ENCODE data around the gene TRAPPC2B. TPM values are rescaled to one million over a fixed set of nuclear protein-coding genes. Genes with fewer than 3 reads are reported as not detected.

TRAPPC2B gene
- total RNA-seq, 2 donors from 2014 or later: 2.6 to 8.6 TPM

DNA sequence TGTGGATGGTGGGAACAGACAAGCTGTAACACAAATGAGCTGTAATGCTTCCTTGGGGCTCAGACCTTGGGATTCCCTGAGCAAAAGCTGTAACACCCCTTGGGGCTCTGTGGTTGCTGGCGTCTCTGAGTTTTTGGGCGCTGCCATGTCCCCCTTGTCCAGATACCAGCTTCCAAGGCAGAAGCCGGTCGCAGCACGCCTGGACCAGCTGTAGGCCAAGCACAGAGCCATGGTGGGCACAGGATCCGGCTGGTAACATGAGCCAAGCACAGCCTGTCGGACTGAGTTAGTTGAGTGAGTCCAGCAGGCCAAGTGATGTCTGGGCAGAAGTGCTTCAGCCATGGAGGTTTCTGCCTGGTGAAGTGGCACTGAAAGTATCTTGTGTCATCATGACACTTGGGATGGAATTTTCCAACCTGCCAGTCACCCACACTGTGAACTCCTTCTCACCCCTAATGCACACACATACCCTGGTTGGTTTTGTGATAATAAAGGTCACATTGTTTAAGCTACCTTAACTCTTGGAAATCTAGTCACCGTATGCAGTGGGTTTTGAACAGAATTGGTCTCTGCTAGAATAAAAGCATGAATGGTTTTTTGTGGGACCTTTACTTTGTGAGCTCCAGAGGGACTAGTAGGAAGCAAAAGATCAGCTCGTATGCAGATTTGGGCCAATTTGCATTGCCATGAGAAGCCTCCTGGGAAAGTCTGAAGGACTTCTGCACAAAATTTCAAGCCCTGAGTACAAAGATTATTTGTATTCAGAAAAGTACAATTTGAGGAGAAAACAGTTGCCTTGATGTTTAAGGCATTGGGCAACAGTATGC, 40.6 kb downstream of the TRAPPC2B start:
- ATAC-seq (no peak), DNase-seq (no peak)
- TF ChIP-seq, protein P1, sequence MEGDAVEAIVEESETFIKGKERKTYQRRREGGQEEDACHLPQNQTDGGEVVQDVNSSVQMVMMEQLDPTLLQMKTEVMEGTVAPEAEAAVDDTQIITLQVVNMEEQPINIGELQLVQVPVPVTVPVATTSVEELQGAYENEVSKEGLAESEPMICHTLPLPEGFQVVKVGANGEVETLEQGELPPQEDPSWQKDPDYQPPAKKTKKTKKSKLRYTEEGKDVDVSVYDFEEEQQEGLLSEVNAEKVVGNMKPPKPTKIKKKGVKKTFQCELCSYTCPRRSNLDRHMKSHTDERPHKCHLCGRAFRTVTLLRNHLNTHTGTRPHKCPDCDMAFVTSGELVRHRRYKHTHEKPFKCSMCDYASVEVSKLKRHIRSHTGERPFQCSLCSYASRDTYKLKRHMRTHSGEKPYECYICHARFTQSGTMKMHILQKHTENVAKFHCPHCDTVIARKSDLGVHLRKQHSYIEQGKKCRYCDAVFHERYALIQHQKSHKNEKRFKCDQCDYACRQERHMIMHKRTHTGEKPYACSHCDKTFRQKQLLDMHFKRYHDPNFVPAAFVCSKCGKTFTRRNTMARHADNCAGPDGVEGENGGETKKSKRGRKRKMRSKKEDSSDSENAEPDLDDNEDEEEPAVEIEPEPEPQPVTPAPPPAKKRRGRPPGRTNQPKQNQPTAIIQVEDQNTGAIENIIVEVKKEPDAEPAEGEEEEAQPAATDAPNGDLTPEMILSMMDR (IDR thresholded peaks at IDR 0.05): no peak
- no peak for TF ChIP-seq POLR2A (IDR thresholded peaks at IDR 0.05)
- Histone ChIP-seq H3K4me3 (no peak overlapping the region), H3K4me1 (no peaks in the 10 kb centered on the region), H3K9me3 (peaks cover 0 to 31% (median 0%) of the 10 kb centered on the region in 3 donors), H3K36me3 (replicated peaks in 1 of 2; ENCODE audit: insufficient read depth in 1 of 2, low read depth in 2 of 2) (peaks cover 0 to 2% of the 10 kb centered on the region in 2 donors), H3K27me3 (no peaks in the 10 kb centered on the region), H3K27ac (no peak overlapping the region)
- intact Hi-C loops (cut with DNase I): no loop called here
- 72 to 86% methylated on average over 3 to 8 of the region's 9 CpGs for WGBS, 2 donors

DNA sequence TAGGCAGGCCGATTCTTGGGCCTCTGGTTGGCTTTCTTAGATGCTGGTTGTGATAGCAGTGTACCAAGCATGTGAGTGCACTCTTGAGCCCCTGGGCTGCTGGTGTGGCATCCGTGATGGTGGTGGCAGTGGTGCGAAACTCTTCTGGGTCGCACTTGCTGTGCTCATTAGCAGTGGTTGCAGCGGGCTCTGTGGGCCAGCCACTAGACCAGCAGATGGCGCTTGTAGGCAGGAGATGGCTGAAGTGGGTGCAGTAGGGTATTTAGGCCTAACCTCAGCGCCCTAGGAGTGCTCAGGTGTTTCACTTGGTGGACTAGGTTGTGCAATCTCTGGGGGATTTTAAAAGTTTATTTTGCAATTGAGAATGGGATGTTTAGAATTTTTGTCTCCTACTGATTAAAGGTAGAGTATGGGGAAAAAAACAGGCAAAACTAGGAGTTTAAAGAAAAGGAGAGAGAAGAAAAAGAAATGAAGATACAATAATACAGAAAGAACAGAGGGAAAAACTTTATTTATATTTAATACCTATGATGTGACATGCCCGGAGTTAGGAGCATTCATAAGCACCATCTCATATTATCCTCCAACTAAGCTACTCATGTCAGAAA, 43.3 kb downstream of the TRAPPC2B start:
- ATAC-seq (peak; percentile 51), DNase-seq (peak; percentile 47 to 54 (median 52))
- WGBS, 2 donors: 14% methylated on average over 8 of the region's 8 CpGs
- TF ChIP-seq, protein P1 (IDR thresholded peaks at IDR 0.05): peak in 6 of 7 experiments; percentile 30 to 51 (median 40)
- TF ChIP-seq POLR2A (IDR thresholded peaks at IDR 0.05): no peak
- Histone ChIP-seq H3K36me3 (replicated peaks in 1 of 2; ENCODE audit: insufficient read depth in 1 of 2, low read depth in 2 of 2) (no peaks in the 10 kb centered on the region), H3K27ac (no peak overlapping the region), H3K4me1 (peaks cover 2% of the 10 kb centered on the region), H3K27me3 (no peaks in the 10 kb centered on the region), H3K4me3 (no peak overlapping the region), H3K9me3 (peaks cover 0 to 17% (median 0%) of the 10 kb centered on the region in 3 donors)
- intact Hi-C loops (cut with DNase I): no loop called here

GRCh38 chr19:57410877-57411671, 47.7 kb downstream of the TRAPPC2B start, which contains the start of gene ZNF17:
ZNF17 (plus strand) TSS chr19:57411161; CDS start chr19:57413616, 2,455 bp downstream.
- Histone ChIP-seq H3K4me3 (peak within 1 kb of the TSS; percentile 87 to 99), H3K36me3 (replicated peaks in 1 of 2; ENCODE audit: insufficient read depth in 1 of 2, low read depth in 2 of 2) (peaks cover 0 to 2% of the 10 kb centered on the region in 2 donors), H3K4me1 (peaks cover 12% of the 10 kb centered on the region), H3K27me3 (no peaks in the 10 kb centered on the region), H3K27ac (peak within 1 kb of the TSS; percentile 2 to 73 (median 51)), H3K9me3 (peaks cover 0 to 21% (median 0%) of the 10 kb centered on the region in 3 donors)
- intact Hi-C loops (cut with DNase I): no loop called here
- WGBS, 2 donors: 1% methylated on average over 19 to 54 of the region's 55 CpGs
- peak in 2 of 3 donors; percentile 39 to 41 for TF ChIP-seq POLR2A (IDR thresholded peaks at IDR 0.05)
- TF ChIP-seq, protein P1 (IDR thresholded peaks at IDR 0.05): no peak
- DNase-seq (peak; percentile 92 to 96 (median 94)), ATAC-seq (peak; percentile 100)

Other genes starting within 250 kb of the TRAPPC2B start
- gene USP29, start 243.6 kb upstream of the TRAPPC2B start, total RNA-seq: not detected
- not detected for gene ZIM3, start 218.3 kb upstream of the TRAPPC2B start, total RNA-seq
- not detected for gene DUXA, start 196.1 kb upstream of the TRAPPC2B start, total RNA-seq
- 10 to 100 TPM; 17.1 to 35.0 TPM for gene ZNF264, start 172.1 kb upstream of the TRAPPC2B start, total RNA-seq
- gene AURKC, start 132.5 kb upstream of the TRAPPC2B start, total RNA-seq: not detected
- 10 to 100 TPM in 1 of 2 donors, 1 to 10 TPM in 1; 8.8 to 13.8 TPM for gene ZNF805, start 122.9 kb upstream of the TRAPPC2B start, total RNA-seq
- gene ZNF460, start 83.1 kb upstream of the TRAPPC2B start, total RNA-seq: 10 to 100 TPM; 22.7 to 30.1 TPM
- 1 to 10 TPM in 1 of 2 donors, under 1 TPM in 1; 0.33 to 3.9 TPM for gene ZNF543, start 43.1 kb upstream of the TRAPPC2B start, total RNA-seq
- gene ZNF304, start 12.3 kb upstream of the TRAPPC2B start, total RNA-seq: 1 to 10 TPM; 2.9 to 4.0 TPM
- 1 to 10 TPM in 1 of 2 donors, not detected in 1; 3.9 TPM for gene ZNF547, start within 50 bp of the TRAPPC2B start, total RNA-seq
- gene ZNF548, start 26.3 kb downstream of the TRAPPC2B start, total RNA-seq: 1 to 10 TPM; 6.6 to 7.5 TPM
- gene ZNF17, start 47.6 kb downstream of the TRAPPC2B start, total RNA-seq: 1 to 10 TPM; 3.6 to 9.1 TPM
- 10 to 100 TPM in 1 of 2 donors, 1 to 10 TPM in 1; 1.8 to 17.8 TPM for gene ZNF749, start 71.8 kb downstream of the TRAPPC2B start, total RNA-seq
- gene VN1R1, start 93.6 kb downstream of the TRAPPC2B start, total RNA-seq: under 1 TPM in 1 of 2 donors, not detected in 1; 0.78 TPM
- gene ZNF772, start 114.0 kb downstream of the TRAPPC2B start, total RNA-seq: 1 to 10 TPM; 2.9 to 7.9 TPM
- gene ZNF419, start 124.2 kb downstream of the TRAPPC2B start, total RNA-seq: 10 to 100 TPM in 1 of 2 donors, 1 to 10 TPM in 1; 8.6 to 21.3 TPM
- 1 to 10 TPM; 1.6 to 2.0 TPM for gene ZNF773, start 136.4 kb downstream of the TRAPPC2B start, total RNA-seq
- gene ZNF549, start 163.8 kb downstream of the TRAPPC2B start, total RNA-seq: 1 to 10 TPM in 1 of 2 donors, under 1 TPM in 1; 0.66 to 2.3 TPM
- 1 to 10 TPM; 4.9 to 5.7 TPM for gene ZNF550, start 196.3 kb downstream of the TRAPPC2B start, total RNA-seq
- gene ZNF416, start 215.4 kb downstream of the TRAPPC2B start, total RNA-seq: 1 to 10 TPM in 1 of 2 donors, under 1 TPM in 1; 0.66 to 2.1 TPM
- 1 to 10 TPM in 1 of 2 donors, under 1 TPM in 1; 0.78 to 3.3 TPM for gene ZIK1, start 220.6 kb downstream of the TRAPPC2B start, total RNA-seq
- gene ZNF530, start 236.3 kb downstream of the TRAPPC2B start, total RNA-seq: 1 to 10 TPM in 1 of 2 donors, under 1 TPM in 1; 0.78 to 2.6 TPM